Right atrium auricular region (tissue), 2 donors: ENCODE measurements around the gene FGF22. TPM values are rescaled to one million over a fixed set of nuclear protein-coding genes. Genes with fewer than 3 reads are reported as not detected.

Source experiments
- DNase-seq: peaks from one replicate; pipeline ENCODE4 v3.0.0-alpha.2; 2019; ENCODE audit warnings: low spot score
- H3K27ac ChIP-seq, 2 donors: fragments of 200-600 bp; sonication (generic); 1 replicate in 1 of 2; 2 replicates in 1 of 2; pipeline ENCODE4 v1.5.1; 2016 to 2019
- H3K27me3 ChIP-seq, 2 donors: fragments of 200-600 bp; sonication (generic); one replicate each; pipeline versions ENCODE4 v1.5.1 to v1.6.0; 2017 to 2019
- H3K36me3 ChIP-seq: fragments of 200-600 bp; sonication (generic); one replicate; pipeline ENCODE4 v1.5.1; 2016
- H3K4me1 ChIP-seq, 2 donors: fragments of 200-600 bp; sonication (generic); one replicate each; pipeline versions ENCODE4 v1.5.1 to v1.6.0; 2017 to 2019
- H3K4me3 ChIP-seq, 2 donors: fragments of 200-600 bp; sonication (generic); 1 replicate in 1 of 2; 2 replicates in 1 of 2; pipeline ENCODE4 v1.5.1; 2017 to 2019; ENCODE audit warnings: mild to moderate bottlenecking in 1 of 2, moderate library complexity in 1 of 2
- H3K9me3 ChIP-seq, 2 donors: fragments of 200-600 bp; sonication (generic); one replicate each; pipeline ENCODE4 v1.5.1; 2019
- CTCF ChIP-seq, 2 donors: fragments of 200-600 bp; sonication (generic); IDR thresholded peaks; one replicate each; pipeline ENCODE4 v1.5.1; 2019; ENCODE audit warnings: antibody characterized with exemption in 2 of 2
- total RNA-seq, 2 donors: library from RNA; depleted of rRNA; stranded (reverse); fragments of >200 nt; gene quantifications; one replicate each; pipeline ENCODE4 v1.1.0, GENCODE V29; 2016

Gene FGF22
- total RNA-seq, 2 donors from 2014 or later, result 0.35 to 0.37 TPM

DNA sequence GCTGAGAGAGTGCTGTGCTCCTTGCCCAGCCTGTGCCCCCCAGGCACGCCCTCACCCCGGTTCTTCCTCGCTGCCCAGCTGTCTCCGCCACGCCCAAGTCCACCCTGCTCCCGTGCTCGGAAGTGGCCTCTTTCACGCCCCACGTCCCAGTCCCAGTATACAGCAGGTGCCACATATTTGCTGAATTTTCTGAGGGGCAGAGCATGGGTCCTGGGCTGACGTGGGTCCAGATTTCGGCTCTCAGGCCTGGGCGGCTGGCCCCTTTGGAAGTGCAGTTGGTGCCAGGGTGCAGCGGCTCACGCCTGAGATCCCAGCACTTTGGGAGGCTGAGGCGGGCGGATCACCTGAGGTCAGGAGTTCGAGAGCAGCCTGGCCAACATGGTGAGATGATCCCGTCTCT lies 46.6 kb upstream of the FGF22 start:
- peaks cover 0 to 26% of the 10 kb centered on the region in 2 donors for H3K27me3 ChIP-seq

DNA sequence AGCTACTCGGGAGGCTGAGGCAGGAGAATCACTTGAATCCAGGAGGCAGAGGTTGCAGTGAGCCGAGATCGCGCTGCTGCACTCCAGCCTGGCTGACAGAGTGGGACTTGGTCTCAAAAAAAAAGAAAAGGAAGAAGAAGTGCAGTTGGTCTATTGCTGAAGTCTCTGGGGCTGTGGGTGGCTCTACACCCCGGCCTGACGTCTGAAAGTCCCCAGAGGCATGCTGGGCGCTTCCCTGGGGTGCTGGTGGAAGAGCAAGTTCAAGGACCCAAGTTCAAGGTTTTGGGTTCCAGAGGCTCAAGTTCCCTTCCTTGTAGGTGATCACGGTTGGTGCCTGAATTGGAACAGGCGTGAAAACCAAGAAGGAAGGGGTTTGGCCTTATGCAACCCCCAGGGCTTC lies 46.2 kb upstream of the FGF22 start:
- DNase-seq, result no peak
- H3K27ac ChIP-seq, result no peak overlapping the region
- no peak overlapping the region for H3K4me3 ChIP-seq
- H3K27me3 ChIP-seq, result peaks cover 0 to 24% of the 10 kb centered on the region in 2 donors
- H3K9me3 ChIP-seq, result no peaks in the 10 kb centered on the region
- no peaks in the 10 kb centered on the region for H3K36me3 ChIP-seq
- no peak for TF ChIP-seq CTCF (IDR thresholded peaks at IDR 0.05)
- peaks cover 0 to 17% of the 10 kb centered on the region in 2 donors for H3K4me1 ChIP-seq

More for the DNA sequence above, 46.6 kb upstream of the FGF22 start:
- no peak for DNase-seq
- peaks cover 0 to 21% of the 10 kb centered on the region in 2 donors for H3K4me1 ChIP-seq
- H3K36me3 ChIP-seq, result no peaks in the 10 kb centered on the region
- TF ChIP-seq CTCF (IDR thresholded peaks at IDR 0.05), result no peak
- H3K4me3 ChIP-seq, result no peak overlapping the region
- no peak overlapping the region for H3K27ac ChIP-seq
- no peaks in the 10 kb centered on the region for H3K9me3 ChIP-seq

- Histone ChIP-seq H3K27me3 (peaks cover 0 to 15% of the 10 kb centered on the region in 2 donors), H3K4me1 (peaks cover 0 to 8% of the 10 kb centered on the region in 2 donors), H3K27ac (no peak overlapping the region), H3K9me3 (no peaks in the 10 kb centered on the region), H3K36me3 (no peaks in the 10 kb centered on the region), H3K4me3 (no peak overlapping the region)
- DNase-seq, result no peak
- TF ChIP-seq CTCF (IDR thresholded peaks at IDR 0.05), result no peak
Observed at GRCh38 chr19:594265-594870, 45.3 kb upstream of the FGF22 start.

GRCh38 chr19:595326-596262 lies 44.1 kb upstream of the FGF22 start:
- H3K4me3 ChIP-seq, result no peak overlapping the region

GRCh38 chr19:596263-596655 lies 43.4 kb upstream of the FGF22 start:
- no peaks in the 10 kb centered on the region for H3K9me3 ChIP-seq
- H3K36me3 ChIP-seq, result no peaks in the 10 kb centered on the region
- H3K4me1 ChIP-seq, result no peaks in the 10 kb centered on the region
- no peak for DNase-seq
- H3K27me3 ChIP-seq, result peaks cover 0 to 6% of the 10 kb centered on the region in 2 donors
- no peak overlapping the region for H3K27ac ChIP-seq
- H3K4me3 ChIP-seq, result no peak overlapping the region
- TF ChIP-seq CTCF (IDR thresholded peaks at IDR 0.05), result no peak

More at GRCh38 chr19:595326-596262, 44.1 kb upstream of the FGF22 start:
- no peaks in the 10 kb centered on the region for H3K9me3 ChIP-seq
- H3K4me1 ChIP-seq, result peaks cover 0 to 5% of the 10 kb centered on the region in 2 donors
- H3K27ac ChIP-seq, result no peak overlapping the region
- TF ChIP-seq CTCF (IDR thresholded peaks at IDR 0.05), result no peak
- peaks cover 0 to 13% of the 10 kb centered on the region in 2 donors for H3K27me3 ChIP-seq
- no peaks in the 10 kb centered on the region for H3K36me3 ChIP-seq
- DNase-seq, result no peak
